GM19397 (cell line): ENCODE data around the gene CBLN3.
"Not testable (repeated sequence)": the region's sequence is repeated elsewhere in the genome, so short reads cannot be mapped to it uniquely, and the experiment has no call there.

Source experiments
- ATAC-seq: cut with Tn5 transposase; IDR thresholded peaks from one replicate; pipeline ENCODE4 v1.9.1; 2021; ENCODE audit warnings: mild to moderate bottlenecking, moderate library complexity; ENCODE audit not compliant: unreplicated experiment

CBLN3 gene

GRCh38 chr14:24429395-24430142 lies at the start of gene CBLN3, which contains the start of gene KHNYN:
CBLN3 (minus strand) TSS chr14:24429668; CDS start chr14:24429054, 614 bp downstream.
KHNYN (plus strand) TSS chr14:24429954; CDS start chr14:24430731, 777 bp downstream.
- ATAC-seq = peak; percentile 87

GRCh38 chr14:24475261-24475660 lies 45.8 kb upstream of the CBLN3 start:
- ATAC-seq = no peak

DNA sequence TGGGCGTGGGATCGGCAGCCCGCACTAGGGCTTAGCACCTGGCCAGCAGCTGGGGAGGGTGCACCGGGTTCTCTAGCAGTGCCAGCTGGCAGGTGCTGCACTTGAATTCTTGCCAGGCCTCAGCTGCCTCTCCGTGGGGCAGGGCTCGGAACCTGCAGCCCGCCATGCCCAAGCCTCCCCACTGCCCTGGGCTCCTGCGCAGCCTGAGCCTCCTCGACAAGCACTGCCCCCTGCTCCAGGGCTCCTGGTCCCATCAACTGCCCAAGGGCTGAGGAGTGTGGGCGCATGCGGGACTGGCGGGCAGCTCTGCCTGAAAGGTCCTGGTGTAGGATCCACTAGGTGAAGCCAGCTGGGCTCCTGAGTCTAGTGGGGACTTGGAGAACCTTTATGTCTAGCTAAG lies 43.7 kb upstream of the CBLN3 start:
- no peak for ATAC-seq

DNA sequence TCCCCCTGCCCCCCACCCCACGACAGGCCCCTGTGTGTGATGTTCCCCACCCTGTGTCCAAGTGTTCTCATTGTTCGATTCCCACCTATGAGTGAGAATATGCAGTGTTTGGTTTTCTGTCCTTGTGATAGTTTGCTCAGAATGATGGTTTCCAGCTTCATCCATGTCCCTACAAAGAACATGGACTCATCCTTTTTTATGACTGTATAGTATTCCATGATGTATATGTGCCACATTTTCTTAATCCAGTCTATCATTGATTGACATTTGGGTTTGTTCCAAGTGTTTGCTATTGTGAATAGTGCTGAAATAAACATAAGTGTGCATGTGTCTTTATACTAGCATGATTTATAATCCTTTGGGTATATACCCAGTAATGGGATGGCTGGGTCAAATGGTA lies 41.0 kb upstream of the CBLN3 start:
- not testable (repeated sequence) for ATAC-seq

DNA sequence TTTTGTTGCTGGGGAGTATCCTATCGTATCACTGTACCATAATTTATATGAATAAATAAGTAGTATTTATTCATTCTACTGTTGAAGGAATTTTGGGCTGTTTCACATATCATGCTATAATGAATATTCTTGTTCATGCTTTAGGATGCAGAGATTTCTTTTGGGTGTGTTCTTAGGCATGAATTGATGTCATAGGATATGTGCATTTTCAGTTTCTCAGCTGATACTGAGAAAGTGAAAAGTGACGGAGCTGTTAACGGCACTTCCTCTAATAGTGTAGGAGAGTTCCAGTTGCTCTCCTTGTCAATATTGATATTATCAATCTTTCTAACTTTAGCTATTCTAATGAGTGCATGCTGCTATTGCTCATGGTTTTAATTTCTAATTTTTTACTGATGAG lies 36.3 kb upstream of the CBLN3 start:
- ATAC-seq = no peak

DNA sequence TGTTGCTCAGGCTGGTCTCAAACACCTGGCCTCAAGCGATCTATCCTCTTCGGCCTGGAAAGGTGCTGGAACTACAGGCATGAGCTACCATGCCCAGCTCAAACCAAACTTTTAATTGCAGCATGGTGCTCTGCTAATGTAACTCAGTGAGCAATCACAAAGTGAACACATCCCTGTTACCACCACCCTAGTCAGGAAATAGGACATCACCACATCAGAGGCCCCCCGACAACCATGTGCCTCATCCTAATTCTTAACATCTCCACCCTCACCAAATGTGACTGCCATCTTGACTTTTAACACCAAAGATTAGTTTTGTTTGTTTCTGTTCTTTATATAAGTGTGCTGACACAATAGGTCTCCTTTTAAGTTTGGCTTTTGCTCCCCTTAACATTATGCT lies 35.9 kb upstream of the CBLN3 start:
- no peak for ATAC-seq

- ATAC-seq = no peak
Observed at GRCh38 chr14:24463884-24464785, 34.7 kb upstream of the CBLN3 start.

GRCh38 chr14:24463017-24463883 lies 33.8 kb upstream of the CBLN3 start:
- no peak for ATAC-seq

DNA sequence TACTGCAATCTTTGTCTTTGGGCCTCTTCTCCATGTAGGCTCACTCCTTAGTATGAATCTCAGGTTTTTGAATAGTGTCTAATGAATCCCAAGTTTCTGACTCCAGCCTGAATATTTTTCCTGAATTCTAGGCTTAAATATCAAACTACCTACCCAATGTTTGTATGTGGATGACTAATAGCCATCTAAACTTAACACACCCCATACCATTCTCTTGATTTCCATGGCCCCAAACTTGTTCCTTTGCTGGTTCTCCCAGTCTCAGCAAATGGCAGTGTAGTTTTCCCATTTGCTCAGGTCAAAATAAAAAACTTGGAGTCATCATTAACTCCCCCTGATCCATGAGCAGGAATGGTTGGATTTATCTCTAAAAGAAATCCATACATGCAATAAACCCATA lies 31.9 kb upstream of the CBLN3 start:
- no peak for ATAC-seq

DNA sequence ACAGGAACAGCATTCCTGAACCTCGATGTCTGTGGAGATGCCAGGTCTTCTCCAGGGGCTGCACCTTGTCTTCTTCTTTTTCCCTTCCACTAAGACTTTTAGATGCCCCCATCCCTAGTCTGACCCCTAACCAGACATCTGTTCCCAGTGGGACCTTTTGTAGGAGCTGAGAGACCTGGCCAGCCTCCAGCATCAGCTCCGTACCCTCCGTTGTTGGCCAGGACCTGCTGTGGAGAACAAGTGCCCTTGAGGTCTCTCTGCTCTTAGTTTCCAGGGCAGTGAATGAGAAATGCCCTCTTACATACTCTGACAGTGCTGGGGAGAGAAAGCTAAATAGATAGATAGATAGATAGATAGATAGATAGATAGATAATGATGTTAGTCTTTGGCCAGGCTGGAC lies 29.9 kb upstream of the CBLN3 start:
- ATAC-seq = no peak

DNA sequence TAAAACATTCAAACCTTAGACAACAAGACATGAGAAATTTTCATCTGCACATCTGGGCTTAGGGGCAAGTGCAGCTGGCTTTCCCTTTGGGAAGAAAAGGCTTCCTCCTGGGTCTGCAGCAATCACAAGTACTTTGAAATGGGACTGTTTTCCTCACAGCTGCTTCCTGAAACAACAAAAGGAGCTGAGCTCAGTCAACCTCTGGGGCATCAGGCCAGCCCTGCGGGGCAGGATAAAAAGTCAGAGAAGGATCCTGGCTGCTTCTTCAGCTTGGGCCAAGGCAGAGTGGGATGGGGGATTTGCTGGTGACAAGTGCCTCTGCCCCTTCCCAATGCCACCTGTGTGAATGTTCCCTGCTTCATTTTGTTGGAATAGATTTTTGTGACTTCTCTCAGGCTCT lies 29.3 kb upstream of the CBLN3 start:
- ATAC-seq = no peak

DNA sequence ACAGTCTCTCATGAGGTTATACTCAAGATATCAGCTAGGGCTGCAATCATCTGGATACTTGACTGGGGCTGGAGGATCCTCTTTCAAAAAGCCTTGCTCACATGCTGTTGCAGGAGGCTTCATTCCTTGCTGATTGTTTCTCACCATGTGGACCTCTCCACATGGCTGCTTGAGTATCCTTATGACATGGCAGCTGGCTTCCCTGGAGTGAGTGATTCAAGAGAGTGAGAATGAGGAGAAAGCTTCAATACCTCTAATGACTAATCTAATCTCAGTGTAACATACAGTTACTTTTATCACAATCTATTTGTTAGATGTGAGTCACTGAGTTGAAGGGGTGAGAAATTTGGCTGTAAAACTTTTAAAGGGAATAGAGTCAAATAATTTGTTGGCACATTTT lies 27.5 kb upstream of the CBLN3 start:
- ATAC-seq = no peak

- not testable (repeated sequence) for ATAC-seq
Observed at GRCh38 chr14:24450828-24451227, 21.4 kb upstream of the CBLN3 start.

GRCh38 chr14:24443053-24443665 lies 13.7 kb upstream of the CBLN3 start:
- no peak for ATAC-seq

GRCh38 chr14:24442240-24443052 lies 13.0 kb upstream of the CBLN3 start, which contains the start of gene SDR39U1:
SDR39U1 (minus strand) TSS chr14:24442776; CDS start chr14:24442769, 7 bp downstream.
- ATAC-seq = peak; percentile 89

DNA sequence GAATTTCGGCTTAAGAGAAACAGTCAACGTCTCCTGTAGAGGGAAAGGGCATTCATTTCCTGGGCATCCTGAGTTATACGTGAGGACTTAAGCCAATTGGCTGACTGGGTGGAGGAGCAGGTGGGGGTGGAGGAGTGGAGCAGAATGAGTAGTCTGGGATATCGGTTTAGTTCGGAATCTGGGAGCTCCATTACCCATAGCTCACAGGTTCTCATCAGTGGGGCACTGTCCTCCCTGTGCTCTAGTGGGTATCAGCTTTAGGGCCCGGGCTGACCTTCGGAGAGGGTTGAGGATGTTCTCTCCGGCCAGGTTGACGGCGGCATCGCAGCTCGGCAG lies 12.4 kb upstream of the CBLN3 start:
- ATAC-seq = no peak

DNA sequence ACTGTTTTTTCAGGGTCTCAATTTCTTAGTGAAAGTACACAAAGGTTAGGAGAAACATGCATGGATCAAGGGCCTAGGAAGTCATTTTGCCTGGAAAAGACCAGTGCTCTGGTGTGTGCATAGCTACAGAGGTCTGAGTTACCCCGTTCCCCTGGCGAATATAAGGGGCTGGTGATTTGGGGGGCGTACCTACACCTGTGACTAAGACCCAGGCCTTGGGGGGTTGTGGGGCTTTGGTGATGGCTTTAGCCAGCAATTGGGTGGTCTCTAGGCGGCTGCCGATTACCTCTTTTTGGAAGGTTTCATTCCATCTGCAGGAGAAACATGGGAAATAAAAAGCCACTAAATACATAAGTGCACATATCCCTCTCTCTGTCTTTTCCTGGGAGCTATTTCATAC lies 12.0 kb upstream of the CBLN3 start:
- ATAC-seq = no peak

DNA sequence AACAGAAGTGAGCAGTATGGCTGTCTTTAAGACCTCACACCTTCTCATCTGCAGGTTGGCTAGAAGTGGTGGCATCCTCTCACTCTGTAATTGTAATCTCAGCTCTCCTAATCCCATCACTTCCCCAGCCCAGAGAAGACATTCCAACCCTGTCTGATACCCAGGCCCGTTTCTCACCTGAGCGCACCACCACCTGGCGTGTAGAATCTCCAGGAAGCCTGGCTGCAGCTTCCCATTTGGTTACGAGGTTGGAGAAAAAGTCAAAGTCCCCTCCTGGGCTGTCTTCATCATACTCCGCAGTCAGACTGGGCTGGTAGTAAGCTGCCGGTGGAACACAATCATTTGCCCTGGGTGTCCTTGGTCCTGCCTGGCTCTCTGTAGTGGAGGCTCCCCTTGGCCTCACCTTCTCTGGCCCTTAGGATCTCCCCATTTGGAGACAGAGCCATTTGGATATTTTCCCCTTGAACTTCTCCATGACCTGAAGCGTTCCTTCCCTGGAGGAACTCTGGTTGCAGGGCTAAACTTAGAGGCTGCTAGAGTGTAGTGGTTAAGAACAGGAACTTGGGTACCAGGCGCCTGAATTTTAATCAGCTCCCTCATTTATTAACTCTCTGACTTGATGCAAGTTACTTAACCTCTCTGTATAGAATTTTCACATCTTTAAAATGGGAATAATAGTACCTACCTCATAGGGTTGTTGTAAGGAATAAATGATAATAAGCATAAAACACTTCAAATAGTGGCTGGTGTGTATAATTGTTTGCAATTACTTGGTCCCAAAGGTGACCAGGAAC lies 11.3 kb upstream of the CBLN3 start:
- ATAC-seq = no peak
